Kidney glomerular epithelial cell (primary cell): ENCODE measurements around the gene CRTC3.

Source experiments
- DNase-seq: peaks from one replicate; lab custom pipeline; 2025; lab: John Stamatoyannopoulos, UW

CRTC3 gene

DNA sequence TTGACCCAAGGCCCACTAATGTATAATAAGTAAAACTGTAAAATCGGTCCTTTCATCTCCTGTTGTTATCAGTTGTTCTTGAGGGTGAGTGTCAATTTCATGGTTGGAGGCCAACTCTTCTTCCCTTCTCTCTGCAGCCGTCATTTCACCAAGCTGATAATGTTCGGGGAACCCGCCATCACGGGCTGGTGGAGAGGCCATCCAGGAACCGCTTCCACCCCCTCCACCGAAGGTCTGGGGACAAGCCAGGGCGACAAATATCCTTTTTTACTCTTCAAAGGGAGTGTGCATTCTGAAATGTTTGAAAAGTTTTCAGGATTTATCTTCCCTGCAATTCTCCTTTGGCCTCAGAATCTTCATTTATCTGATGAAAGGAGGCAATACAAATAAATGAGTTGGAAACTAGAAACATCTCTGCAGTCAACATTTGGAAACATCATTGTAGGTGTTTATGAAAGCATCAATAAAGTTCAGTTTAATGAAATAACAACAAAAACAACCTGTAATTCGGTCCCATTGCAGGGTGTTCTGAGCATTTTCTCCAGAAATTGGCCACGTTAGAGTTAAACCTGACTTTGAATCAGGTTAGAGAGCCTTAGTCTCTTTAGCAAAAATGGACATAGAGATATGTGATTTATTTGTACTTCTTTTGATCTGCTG lies 63.9 kb downstream of the CRTC3 start:
- no peak for DNase-seq

DNA sequence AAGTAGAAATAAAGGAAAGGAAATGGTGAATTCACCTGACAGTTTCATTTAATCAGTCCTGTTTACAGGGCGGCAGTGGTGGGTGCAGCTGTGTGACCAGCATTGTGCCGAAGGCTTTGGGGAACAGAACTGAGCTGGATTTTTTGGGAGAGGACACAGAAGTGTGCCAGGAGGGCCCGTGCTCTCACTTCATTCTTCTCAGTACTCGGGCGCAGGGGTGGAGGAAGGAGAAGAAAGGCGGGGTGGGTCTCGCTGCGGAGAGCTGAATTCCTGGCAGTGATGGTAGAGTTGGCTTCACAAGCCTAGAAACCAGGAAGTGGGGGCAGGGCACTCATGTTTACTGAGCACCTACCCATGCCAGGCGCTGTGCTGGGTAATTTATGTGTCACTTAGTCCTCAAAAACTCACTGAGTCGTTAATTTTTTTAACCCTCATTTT lies 64.6 kb downstream of the CRTC3 start:
- no peak for DNase-seq

DNA sequence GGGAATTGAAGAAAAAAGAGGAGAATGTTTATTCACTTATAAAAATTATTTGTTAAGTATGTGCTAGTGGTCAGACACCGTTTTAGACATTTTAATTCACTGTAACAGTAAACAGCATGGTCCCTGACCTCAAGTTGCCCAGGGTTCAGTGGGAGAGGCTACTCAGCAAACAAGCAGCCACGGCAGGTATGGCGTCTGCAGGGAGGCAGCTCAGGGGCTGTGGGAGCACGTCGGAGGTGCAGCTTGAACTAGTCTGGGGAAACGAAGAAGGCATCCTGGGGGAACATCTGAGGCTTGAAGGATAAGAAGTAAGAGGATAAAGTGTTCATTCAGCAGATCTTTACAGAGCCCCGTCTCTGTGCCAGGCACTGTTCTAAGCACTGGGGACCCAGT lies 66.0 kb downstream of the CRTC3 start:
- DNase-seq, result no peak

DNA sequence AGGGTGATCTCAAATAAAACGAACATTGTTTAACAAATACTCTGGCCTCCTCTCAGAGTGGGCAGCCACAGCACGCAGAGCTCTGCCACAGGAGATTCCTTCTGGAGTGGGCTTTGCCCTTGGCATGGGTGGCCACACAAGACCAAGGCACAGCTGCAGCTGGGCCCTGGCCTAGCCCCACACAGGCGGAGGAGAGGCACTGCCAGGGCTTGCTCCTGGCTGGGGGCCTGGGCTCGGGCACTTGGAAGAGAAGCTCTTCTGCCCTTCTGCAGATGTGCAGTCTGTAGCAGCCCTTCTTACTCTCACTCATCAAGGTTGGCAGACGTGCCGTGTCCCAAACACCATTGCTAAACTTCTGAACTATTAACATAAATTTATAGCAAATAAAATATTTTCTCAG lies 67.2 kb downstream of the CRTC3 start:
- DNase-seq, result no peak

DNA sequence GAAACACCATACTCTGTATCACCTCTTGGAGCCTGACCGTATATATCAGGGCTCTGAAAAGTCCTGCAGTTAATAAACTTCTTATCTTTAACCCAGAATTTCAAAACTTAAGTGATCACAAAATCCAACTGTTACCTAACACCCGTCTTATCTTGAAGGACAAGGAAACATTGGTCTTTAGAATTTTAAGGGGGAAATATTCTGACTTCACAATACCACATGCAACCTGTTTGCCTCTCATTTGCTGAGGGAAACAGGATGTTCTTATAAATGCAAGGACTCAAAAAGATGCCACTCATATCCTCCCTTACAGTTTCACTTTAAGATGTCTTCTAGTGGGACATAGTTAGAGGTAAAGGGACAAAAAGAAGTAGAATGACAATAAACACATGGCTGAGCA lies 67.9 kb downstream of the CRTC3 start:
- no peak for DNase-seq

- no peak for DNase-seq
Observed at GRCh38 chr15:90598031-90598577, 68.4 kb downstream of the CRTC3 start.

DNA sequence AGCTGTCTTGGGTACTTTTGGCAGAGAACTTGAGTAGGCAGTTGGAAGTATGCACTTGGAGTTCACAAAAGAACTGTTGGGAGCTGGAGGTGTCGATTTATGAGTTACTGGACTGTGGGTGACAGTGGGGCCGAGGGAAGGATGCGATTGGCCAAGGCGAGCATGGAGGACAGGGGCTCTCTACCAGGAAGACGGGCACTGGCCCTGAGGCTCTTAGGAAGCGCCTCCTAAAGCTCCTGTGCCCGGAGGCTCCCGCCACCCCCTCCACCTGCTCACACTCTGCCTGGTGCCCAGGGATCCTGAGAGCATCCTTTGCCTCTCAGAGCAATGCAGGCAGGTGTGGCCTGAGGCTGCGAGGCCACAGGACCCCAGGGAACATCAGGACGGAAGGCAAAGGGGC lies 69.0 kb downstream of the CRTC3 start:
- no peak for DNase-seq

- DNase-seq, result no peak
Observed at GRCh38 chr15:90599116-90599515, 69.4 kb downstream of the CRTC3 start.

DNA sequence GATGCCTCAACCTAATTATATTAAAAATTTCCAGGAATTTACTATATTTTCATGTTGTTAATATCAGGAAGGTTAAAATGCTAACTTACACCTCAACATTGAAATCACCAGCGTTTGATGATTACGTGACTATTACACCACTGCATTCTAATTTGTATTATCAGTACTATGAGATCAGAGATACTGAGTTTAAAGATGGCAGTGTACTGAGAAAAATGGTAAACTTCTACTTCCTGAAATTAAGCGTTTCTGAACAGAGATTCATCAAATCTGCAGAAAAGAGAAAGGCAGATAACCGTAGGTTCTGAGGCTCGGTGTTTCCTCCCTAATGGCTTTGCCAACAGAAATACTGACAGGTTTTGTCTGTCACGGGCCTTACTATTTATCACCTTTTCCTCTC lies 69.9 kb downstream of the CRTC3 start:
- DNase-seq, result no peak

DNA sequence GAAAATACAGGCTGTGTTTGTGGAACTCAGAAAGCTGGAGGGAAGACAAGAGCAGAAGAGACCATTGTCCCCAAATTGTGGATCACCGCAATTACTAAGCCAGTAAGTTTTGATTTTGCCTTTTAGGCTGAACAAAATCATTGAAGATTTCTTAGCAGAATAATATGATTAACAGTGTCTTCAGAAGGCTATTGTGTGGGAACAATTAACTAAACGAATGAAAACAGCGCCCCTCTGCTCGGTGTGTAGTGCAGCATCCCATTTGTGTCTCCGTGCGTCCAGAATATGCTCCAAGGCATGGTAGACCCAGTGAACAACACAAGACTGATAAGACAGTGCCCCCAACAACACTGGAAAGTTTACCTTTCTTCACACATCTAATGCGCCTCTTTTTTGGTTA lies 71.2 kb downstream of the CRTC3 start:
- DNase-seq, result no peak

GRCh38 chr15:90603893-90604292 lies 74.2 kb downstream of the CRTC3 start:
- no peak for DNase-seq

DNA sequence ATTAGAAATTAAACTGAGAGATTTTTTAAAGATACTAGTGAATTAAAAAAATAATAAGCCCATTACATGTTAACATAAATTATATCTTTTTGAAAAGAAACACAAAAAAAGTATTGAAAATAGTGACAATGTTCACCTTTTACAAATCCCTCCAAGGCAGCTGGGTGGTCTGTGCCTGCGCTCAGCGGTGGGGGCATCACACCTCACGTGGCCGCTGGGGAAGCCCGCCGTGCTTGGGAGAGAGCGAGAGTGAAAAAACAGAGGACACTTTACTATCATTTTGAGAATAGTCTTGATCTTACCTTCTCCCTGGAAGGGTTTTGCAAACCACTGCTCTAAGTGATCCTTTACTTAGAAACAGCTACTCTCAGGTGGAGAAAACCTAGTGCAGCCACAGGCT lies 76.9 kb downstream of the CRTC3 start:
- DNase-seq, result no peak

- no peak for DNase-seq
Observed at GRCh38 chr15:90607361-90607760, 77.6 kb downstream of the CRTC3 start.

DNA sequence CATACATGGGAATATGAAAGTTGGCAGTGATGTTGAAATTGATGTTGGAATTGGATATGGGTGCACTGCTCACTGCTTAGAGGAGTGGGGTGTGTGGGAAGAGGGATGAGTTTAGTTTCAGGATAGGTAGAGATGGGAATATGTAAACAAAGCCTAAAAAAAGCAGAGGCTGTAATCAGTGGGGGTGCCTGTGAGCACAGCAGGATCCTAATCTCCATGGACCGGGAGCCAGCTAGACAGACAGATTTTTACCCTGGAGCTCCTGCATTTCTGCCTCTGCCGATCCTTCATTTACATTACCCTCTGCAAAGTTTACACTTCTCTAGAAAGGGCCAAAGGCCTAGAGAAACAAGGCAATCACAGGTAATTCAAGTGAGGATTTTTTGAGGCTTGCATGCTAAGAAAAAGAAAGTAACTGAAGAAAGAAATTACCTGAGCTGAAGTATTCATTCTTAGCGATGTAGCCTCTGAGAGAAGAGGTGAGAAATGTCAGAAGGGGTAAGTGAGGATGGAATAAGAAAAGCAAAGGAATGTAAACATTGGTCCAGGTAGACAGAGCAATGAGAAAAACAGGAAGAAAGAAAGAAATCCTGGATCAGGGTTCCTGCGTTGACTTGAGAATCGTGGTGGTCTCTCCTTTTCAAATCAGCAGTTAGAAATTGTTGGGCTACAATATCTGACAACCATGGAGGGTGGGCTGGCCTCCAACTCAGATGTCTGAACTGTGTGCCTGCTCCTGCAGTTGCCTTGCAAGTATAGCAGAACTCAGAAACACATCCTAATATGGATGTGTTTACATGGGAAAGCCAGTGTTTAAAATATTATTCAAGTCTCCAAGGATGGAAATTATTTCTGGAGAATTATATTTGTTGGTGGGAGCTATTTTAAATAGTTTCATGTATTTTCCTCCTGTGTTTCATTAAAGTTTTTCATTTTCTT lies 79.8 kb downstream of the CRTC3 start:
- DNase-seq, result no peak

- no peak for DNase-seq
Observed at GRCh38 chr15:90610190-90610589, 80.5 kb downstream of the CRTC3 start.

DNA sequence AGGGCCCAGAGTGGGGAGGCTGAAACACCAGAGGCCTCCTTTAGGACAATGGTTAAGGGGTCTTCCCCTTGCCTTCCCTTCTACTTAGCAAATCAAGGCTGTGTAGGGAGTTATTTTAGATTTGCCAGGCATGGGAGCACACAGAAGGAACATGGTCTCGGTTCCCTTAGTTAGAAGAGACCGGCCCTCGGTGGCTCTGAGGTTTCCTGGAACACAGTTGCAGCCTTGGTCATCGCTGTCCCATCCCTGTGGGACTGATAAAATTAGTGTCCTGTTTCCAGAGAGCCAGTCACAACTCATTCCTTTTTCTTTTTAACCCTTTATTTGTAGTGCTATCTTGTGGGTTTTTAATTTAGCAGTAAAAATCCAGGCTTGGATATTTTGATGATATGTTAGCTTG lies 81.4 kb downstream of the CRTC3 start:
- DNase-seq, result no peak

- no peak for DNase-seq
Observed at GRCh38 chr15:90617171-90617570, 87.4 kb downstream of the CRTC3 start.

DNA sequence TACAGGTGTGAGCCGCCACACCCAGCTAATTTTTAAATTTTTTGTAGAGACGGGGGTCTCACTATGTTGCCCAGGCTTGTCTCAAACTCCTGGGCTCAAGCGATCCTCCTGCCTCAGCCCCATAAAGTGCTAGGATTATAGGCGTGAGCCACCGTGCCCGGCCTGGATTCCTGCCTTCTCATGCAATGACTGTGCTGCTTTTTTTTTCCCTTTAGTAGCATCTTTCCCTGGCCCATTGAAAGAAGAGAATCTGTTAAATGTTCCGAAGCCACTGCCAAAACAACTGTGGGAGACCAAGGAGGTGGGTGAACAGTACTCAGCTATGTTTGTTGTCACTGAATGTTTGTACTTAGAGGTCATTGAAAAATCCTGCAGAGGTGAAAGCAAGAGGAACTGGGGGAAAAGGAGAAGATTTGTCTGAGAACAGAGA lies 88.0 kb downstream of the CRTC3 start:
- DNase-seq, result no peak

- DNase-seq, result no peak
Observed at GRCh38 chr15:90618330-90619125, 88.8 kb downstream of the CRTC3 start.

DNA sequence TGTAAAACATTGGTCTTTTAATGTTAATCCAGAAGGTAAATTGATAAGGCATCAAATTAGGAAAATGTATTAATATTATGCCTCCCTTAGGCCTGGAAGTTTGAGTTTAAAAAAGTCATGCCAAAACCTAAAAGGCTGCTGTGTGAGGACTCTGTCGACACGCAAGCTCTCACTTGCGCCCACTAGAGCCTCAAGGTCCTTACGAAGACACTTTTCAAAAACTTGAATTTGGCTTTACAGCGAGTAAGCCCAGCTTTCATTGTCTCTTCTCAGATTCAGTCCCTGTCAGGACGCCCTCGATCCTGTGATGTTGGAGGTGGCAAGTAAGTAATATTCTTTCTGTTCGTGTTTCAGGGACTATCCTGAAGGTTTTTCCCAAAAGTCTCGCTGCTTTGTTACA lies 89.7 kb downstream of the CRTC3 start:
- DNase-seq, result no peak

GRCh38 chr15:90619939-90620338 lies 90.2 kb downstream of the CRTC3 start:
- no peak for DNase-seq

- no peak for DNase-seq
Observed at GRCh38 chr15:90620379-90621067, 90.8 kb downstream of the CRTC3 start.
